ENCODE data around the gene XRCC2. TPM values are rescaled to one million over a fixed set of nuclear protein-coding genes. Genes with fewer than 3 reads are reported as not detected.
"Not testable (repeated sequence)": the region's sequence is repeated elsewhere in the genome, so short reads cannot be mapped to it uniquely, and the experiment has no call there.

The XRCC2 gene
- total RNA-seq, 1 donor from 2014 or later, result 1.6 TPM

DNA sequence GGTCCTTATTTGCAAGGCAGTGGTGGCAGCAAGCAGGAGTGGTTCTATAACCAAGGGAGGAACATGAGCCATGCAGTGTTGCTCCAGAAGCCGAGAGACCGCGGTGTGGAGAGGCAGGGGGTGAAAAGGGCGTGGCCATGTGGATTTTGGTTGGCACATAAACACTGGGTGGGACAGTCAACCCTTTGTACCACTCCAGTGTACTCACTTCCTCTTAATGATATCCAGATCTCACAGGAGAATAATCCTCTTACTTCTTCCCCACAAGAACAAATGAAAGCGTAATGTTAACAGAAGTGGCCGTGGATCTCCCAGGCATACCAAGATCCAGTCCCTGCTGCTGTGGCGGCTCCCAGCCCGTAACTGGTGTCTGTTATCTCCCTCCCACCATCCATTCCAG is 42.4 kb downstream of the XRCC2 start:
- no peaks in the 10 kb centered on the region for H4K20me1 ChIP-seq (ENCODE audit: insufficient read depth, low read length)
- H3K36me3 Mint-ChIP-seq (ENCODE audit: low read depth, unreplicated experiment), result no peaks in the 10 kb centered on the region
- peaks cover 5% of the 10 kb centered on the region for H3K27me3 Mint-ChIP-seq (ENCODE audit: low read depth, unreplicated experiment)

DNA sequence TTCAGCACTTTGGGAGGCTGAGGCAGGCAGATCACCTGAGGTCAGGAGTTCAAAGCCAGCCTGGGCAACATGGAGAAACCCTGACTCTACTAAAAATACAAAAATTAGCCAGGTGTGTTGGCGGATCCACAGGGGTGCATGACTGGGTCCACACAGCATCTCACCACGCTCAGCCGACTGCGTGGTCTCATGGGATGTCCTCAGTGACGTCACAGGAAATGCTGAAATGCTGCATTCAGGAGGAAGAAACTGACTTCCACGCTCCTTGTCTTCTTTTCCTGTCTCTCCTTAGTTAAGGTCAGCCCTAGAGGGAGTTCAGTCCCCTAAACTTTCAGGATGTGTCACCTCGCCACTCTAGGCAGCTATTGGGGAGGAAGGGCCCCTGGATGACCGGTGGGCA is 42.9 kb downstream of the XRCC2 start:
- no peak overlapping the region for H2AFZ ChIP-seq (ENCODE audit: low read depth, low read length)
- no peaks in the 10 kb centered on the region for H4K20me1 ChIP-seq (ENCODE audit: insufficient read depth, low read length)
- H3K27ac Mint-ChIP-seq (ENCODE audit: unreplicated experiment), result no peak overlapping the region
- H3K9ac ChIP-seq (ENCODE audit: low read length), result no peak overlapping the region
- no peaks in the 10 kb centered on the region for H3K36me3 Mint-ChIP-seq (ENCODE audit: low read depth, unreplicated experiment)
- H3K27me3 Mint-ChIP-seq (ENCODE audit: low read depth, unreplicated experiment), result peaks cover 5% of the 10 kb centered on the region
- H3K4me1 Mint-ChIP-seq (ENCODE audit: low read depth, unreplicated experiment), result no peaks in the 10 kb centered on the region
- no peaks in the 10 kb centered on the region for H3K36me3 ChIP-seq (ENCODE audit: insufficient read depth, low read length)
- no peaks in the 10 kb centered on the region for H3K9me3 ChIP-seq (ENCODE audit: insufficient read depth, low read depth, low read length)
- H3K4me3 ChIP-seq (ENCODE audit: insufficient read depth, low read depth, low read length), result no peak overlapping the region
- H3K9me3 Mint-ChIP-seq (ENCODE audit: unreplicated experiment), result no peaks in the 10 kb centered on the region
- no peak for FAIRE-seq
- H3K27ac ChIP-seq (ENCODE audit: low read depth, low read length), result no peak overlapping the region
- TF ChIP-seq, protein P1, sequence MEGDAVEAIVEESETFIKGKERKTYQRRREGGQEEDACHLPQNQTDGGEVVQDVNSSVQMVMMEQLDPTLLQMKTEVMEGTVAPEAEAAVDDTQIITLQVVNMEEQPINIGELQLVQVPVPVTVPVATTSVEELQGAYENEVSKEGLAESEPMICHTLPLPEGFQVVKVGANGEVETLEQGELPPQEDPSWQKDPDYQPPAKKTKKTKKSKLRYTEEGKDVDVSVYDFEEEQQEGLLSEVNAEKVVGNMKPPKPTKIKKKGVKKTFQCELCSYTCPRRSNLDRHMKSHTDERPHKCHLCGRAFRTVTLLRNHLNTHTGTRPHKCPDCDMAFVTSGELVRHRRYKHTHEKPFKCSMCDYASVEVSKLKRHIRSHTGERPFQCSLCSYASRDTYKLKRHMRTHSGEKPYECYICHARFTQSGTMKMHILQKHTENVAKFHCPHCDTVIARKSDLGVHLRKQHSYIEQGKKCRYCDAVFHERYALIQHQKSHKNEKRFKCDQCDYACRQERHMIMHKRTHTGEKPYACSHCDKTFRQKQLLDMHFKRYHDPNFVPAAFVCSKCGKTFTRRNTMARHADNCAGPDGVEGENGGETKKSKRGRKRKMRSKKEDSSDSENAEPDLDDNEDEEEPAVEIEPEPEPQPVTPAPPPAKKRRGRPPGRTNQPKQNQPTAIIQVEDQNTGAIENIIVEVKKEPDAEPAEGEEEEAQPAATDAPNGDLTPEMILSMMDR (IDR thresholded peaks at IDR 0.05; ENCODE audit: insufficient read depth, low read depth, low read length), result no peak
- TF ChIP-seq EZH2 (IDR thresholded peaks at IDR 0.05; ENCODE audit: insufficient read depth, low read length), result no peak
- no peak overlapping the region for H3K4me3 Mint-ChIP-seq (ENCODE audit: unreplicated experiment)
- no peaks in the 10 kb centered on the region for H3K27me3 ChIP-seq (ENCODE audit: insufficient read depth, low read length)
- no peak for DNase-seq (ENCODE audit: low read depth)
- no peaks in the 10 kb centered on the region for H3K4me1 ChIP-seq (ENCODE audit: insufficient read depth, low read length)
- H3K4me2 ChIP-seq (ENCODE audit: low read length), result no peak overlapping the region
- H3K79me2 ChIP-seq (ENCODE audit: insufficient read depth, low read length), result no peaks in the 10 kb centered on the region

More for the DNA sequence above, 42.4 kb downstream of the XRCC2 start:
- Histone ChIP-seq H2AFZ (ENCODE audit: low read depth, low read length) (no peak overlapping the region), H3K79me2 (ENCODE audit: insufficient read depth, low read length) (no peaks in the 10 kb centered on the region), H3K27me3 (ENCODE audit: insufficient read depth, low read length) (no peaks in the 10 kb centered on the region), H3K9ac (ENCODE audit: low read length) (no peak overlapping the region), H3K36me3 (ENCODE audit: insufficient read depth, low read length) (no peaks in the 10 kb centered on the region), H3K4me1 (ENCODE audit: insufficient read depth, low read length) (no peaks in the 10 kb centered on the region), H3K4me3 (ENCODE audit: insufficient read depth, low read depth, low read length) (no peak overlapping the region), H3K4me2 (ENCODE audit: low read length) (no peak overlapping the region), H3K9me3 (ENCODE audit: insufficient read depth, low read depth, low read length) (no peaks in the 10 kb centered on the region), H3K27ac (ENCODE audit: low read depth, low read length) (no peak overlapping the region)
- Mint-ChIP-seq H3K9me3 (ENCODE audit: unreplicated experiment) (no peaks in the 10 kb centered on the region), H3K4me3 (ENCODE audit: unreplicated experiment) (no peak overlapping the region), H3K4me1 (ENCODE audit: low read depth, unreplicated experiment) (no peaks in the 10 kb centered on the region), H3K27ac (ENCODE audit: unreplicated experiment) (no peak overlapping the region)
- no peak for DNase-seq (ENCODE audit: low read depth)
- no peak for TF ChIP-seq EZH2 (IDR thresholded peaks at IDR 0.05; ENCODE audit: insufficient read depth, low read length)
- TF ChIP-seq, protein P1 (IDR thresholded peaks at IDR 0.05; ENCODE audit: insufficient read depth, low read depth, low read length), result no peak
- FAIRE-seq, result no peak

DNA sequence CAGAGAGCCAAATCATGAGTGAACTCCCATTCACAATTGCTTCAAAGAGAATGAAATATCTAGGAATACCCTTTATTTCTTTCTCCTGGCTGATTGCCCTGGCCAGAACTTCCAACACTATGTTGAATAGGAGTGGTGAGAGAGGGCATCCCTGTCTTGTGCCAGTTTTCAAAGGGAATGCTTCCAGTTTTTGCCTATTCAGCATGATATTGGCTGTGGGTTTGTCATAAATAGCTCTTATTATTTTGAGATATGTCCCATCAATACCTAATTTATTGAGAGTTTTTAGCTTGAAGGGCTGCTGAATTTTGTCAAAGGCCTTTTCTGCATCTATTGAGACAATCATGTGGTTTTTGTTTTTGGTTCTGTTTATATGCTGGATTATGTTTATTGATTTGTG is 47.2 kb downstream of the XRCC2 start:
- not testable (repeated sequence) for H3K4me1 Mint-ChIP-seq (ENCODE audit: low read depth, unreplicated experiment); H3K27ac ChIP-seq (ENCODE audit: low read depth, low read length); H3K4me3 ChIP-seq (ENCODE audit: insufficient read depth, low read depth, low read length); H3K9me3 Mint-ChIP-seq (ENCODE audit: unreplicated experiment); H3K27me3 Mint-ChIP-seq (ENCODE audit: low read depth, unreplicated experiment); H3K4me1 ChIP-seq (ENCODE audit: insufficient read depth, low read length); H3K27me3 ChIP-seq (ENCODE audit: insufficient read depth, low read length); H2AFZ ChIP-seq (ENCODE audit: low read depth, low read length); H3K4me3 Mint-ChIP-seq (ENCODE audit: unreplicated experiment); H3K4me2 ChIP-seq (ENCODE audit: low read length); H4K20me1 ChIP-seq (ENCODE audit: insufficient read depth, low read length); FAIRE-seq; DNase-seq (ENCODE audit: low read depth); H3K27ac Mint-ChIP-seq (ENCODE audit: unreplicated experiment); H3K36me3 ChIP-seq (ENCODE audit: insufficient read depth, low read length); H3K9ac ChIP-seq (ENCODE audit: low read length); H3K79me2 ChIP-seq (ENCODE audit: insufficient read depth, low read length); H3K36me3 Mint-ChIP-seq (ENCODE audit: low read depth, unreplicated experiment); H3K9me3 ChIP-seq (ENCODE audit: insufficient read depth, low read depth, low read length)

Data from astrocyte (in vitro differentiated cells and primary cell).